ENCODE results near the gene DMXL1. TPM values are rescaled to one million over a fixed set of nuclear protein-coding genes. Genes with fewer than 3 reads are reported as not detected.

DMXL1 gene
- total RNA-seq, 1 experiment from 2014 or later = 29.2 TPM

DNA sequence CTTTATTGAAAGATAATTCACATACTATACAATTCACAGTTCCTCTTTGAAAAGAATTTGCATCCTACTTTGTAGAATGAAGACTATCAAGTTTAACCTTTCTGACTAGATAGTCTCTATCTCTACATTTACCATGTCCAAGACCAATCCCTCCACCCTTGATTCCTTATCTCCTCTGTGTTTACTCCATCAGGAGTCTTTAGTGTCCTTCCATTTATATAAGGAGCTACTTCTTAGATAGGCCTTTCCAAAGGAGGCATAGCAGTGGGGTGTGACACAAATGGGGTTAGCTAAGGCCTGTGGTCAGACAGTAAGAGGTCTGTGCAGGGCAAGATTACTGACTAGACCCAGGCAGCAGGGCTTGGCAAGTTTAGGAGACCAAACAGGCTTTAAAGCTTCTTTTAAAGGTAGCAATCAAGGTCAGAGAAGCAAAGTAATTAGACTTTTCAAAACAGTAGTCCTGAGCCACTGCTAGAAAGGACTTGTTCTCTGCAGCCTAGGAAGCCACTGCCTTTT, 11.1 kb upstream of the DMXL1 start:
- no peak for ATAC-seq
- POLR2A ChIA-PET = interaction anchor here (0.6 kb wide), 1 partner anchor 345 kb away, joined by 18 read pairs; no protein-coding TSS in a partner anchor

DNA sequence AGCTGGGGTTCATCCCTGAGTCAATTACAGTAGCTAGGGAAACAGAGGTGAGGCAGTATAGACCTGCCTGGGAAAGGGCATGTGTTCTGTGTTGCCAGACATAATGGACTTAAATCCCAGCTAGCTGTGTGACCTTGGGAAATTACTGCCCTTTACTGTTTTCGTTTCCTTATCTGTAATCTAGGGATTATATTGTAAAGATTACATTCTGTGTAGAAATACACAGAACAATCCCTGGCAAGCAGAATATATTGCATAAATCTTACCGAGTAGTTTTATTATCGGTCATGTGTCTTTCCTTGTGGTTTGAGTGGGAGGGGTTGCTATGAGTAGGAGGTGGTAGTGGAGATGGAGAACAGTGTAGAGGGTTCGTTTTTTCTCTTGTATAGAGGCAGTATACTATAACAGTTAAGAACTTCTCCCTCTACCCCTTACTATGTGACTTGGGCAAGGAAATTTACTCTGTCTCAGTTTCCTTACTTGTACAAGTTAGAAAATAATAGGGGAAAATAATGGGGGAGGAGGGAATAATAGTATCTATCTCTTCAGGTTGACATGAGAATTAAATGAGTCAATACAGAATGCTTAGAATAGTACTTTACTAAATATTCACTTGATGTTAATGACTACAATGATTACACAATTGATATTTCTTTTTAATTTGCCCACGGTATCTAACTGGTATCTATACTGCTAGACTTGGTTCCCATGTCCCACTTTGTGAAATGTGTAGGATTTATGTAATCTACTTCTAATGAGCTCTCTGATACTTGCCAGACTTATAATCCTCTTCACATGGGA, 7.1 kb upstream of the DMXL1 start:
- TF ChIP-seq SIN3A (IDR thresholded peaks at IDR 0.05; ENCODE audit: borderline replicate concordance, insufficient read depth, low read depth, low read length) (no peak), POLR2AphosphoS5 (IDR thresholded peaks at IDR 0.05; ENCODE audit: low read depth, low read length) (no peak), TCF7L2 (IDR thresholded peaks at IDR 0.05; ENCODE audit: low read depth, low read length) (no peak)
- TF ChIP-seq, protein P1, sequence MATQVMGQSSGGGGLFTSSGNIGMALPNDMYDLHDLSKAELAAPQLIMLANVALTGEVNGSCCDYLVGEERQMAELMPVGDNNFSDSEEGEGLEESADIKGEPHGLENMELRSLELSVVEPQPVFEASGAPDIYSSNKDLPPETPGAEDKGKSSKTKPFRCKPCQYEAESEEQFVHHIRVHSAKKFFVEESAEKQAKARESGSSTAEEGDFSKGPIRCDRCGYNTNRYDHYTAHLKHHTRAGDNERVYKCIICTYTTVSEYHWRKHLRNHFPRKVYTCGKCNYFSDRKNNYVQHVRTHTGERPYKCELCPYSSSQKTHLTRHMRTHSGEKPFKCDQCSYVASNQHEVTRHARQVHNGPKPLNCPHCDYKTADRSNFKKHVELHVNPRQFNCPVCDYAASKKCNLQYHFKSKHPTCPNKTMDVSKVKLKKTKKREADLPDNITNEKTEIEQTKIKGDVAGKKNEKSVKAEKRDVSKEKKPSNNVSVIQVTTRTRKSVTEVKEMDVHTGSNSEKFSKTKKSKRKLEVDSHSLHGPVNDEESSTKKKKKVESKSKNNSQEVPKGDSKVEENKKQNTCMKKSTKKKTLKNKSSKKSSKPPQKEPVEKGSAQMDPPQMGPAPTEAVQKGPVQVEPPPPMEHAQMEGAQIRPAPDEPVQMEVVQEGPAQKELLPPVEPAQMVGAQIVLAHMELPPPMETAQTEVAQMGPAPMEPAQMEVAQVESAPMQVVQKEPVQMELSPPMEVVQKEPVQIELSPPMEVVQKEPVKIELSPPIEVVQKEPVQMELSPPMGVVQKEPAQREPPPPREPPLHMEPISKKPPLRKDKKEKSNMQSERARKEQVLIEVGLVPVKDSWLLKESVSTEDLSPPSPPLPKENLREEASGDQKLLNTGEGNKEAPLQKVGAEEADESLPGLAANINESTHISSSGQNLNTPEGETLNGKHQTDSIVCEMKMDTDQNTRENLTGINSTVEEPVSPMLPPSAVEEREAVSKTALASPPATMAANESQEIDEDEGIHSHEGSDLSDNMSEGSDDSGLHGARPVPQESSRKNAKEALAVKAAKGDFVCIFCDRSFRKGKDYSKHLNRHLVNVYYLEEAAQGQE (IDR thresholded peaks at IDR 0.05; ENCODE audit: insufficient read depth in 1 of 2, low read depth in 2 of 2, low read length in 1 of 2) = no peak
- TF ChIP-seq, protein P2, sequence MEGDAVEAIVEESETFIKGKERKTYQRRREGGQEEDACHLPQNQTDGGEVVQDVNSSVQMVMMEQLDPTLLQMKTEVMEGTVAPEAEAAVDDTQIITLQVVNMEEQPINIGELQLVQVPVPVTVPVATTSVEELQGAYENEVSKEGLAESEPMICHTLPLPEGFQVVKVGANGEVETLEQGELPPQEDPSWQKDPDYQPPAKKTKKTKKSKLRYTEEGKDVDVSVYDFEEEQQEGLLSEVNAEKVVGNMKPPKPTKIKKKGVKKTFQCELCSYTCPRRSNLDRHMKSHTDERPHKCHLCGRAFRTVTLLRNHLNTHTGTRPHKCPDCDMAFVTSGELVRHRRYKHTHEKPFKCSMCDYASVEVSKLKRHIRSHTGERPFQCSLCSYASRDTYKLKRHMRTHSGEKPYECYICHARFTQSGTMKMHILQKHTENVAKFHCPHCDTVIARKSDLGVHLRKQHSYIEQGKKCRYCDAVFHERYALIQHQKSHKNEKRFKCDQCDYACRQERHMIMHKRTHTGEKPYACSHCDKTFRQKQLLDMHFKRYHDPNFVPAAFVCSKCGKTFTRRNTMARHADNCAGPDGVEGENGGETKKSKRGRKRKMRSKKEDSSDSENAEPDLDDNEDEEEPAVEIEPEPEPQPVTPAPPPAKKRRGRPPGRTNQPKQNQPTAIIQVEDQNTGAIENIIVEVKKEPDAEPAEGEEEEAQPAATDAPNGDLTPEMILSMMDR (IDR thresholded peaks at IDR 0.05) = no peak
- CTCF ChIA-PET = no interaction called here
- no peak for DNase-seq (ENCODE audit: low read depth, low spot score)

More for the DNA sequence above, 11.1 kb upstream of the DMXL1 start:
- intact Hi-C loops (cut with micrococcal nuclease; ENCODE audit: unreplicated experiment) (no loop called here), in situ Hi-C loops (cut with HindIII; ENCODE audit: low pct_unique_long_range_greater_than_20kb, low sequenced_read_pairs) (no loop called here)
- Histone ChIP-seq H3K4me1 (ENCODE audit: control insufficient read depth, insufficient read depth, low read length) (no peaks in the 10 kb centered on the region), H3K9me3 (ENCODE audit: control insufficient read depth, insufficient read depth, low read depth, low read length) (no peaks in the 10 kb centered on the region), H3K27ac (ENCODE audit: low read length) (no peak overlapping the region), H3K27me3 (ENCODE audit: control insufficient read depth, insufficient read depth, low read length) (no peaks in the 10 kb centered on the region), H3K4me3 (ENCODE audit: low read depth in 2 of 2, low read length in 2 of 2) (no peak overlapping the region), H3K36me3 (ENCODE audit: control insufficient read depth, insufficient read depth, low read length) (no peaks in the 10 kb centered on the region)
- no TSS peak for BruUV-seq (replicated peaks)
- no peak for TF ChIP-seq POLR2AphosphoS5 (IDR thresholded peaks at IDR 0.05; ENCODE audit: low read depth, low read length)
- TF ChIP-seq, protein P2 (IDR thresholded peaks at IDR 0.05) = no peak
- no peak for TF ChIP-seq SIN3A (IDR thresholded peaks at IDR 0.05; ENCODE audit: borderline replicate concordance, insufficient read depth, low read depth, low read length)
- TF ChIP-seq TCF7L2 (IDR thresholded peaks at IDR 0.05; ENCODE audit: low read depth, low read length) = no peak
- TF ChIP-seq, protein P1 (IDR thresholded peaks at IDR 0.05; ENCODE audit: insufficient read depth in 1 of 2, low read depth in 2 of 2, low read length in 1 of 2) = no peak
- DNase-seq (ENCODE audit: low read depth, low spot score) = no peak
- CTCF ChIA-PET = no interaction called here

More for the DNA sequence above, 7.1 kb upstream of the DMXL1 start:
- Histone ChIP-seq H3K4me3 (ENCODE audit: low read depth in 2 of 2, low read length in 2 of 2) (no peak overlapping the region), H3K4me1 (ENCODE audit: control insufficient read depth, insufficient read depth, low read length) (no peaks in the 10 kb centered on the region), H3K36me3 (ENCODE audit: control insufficient read depth, insufficient read depth, low read length) (no peaks in the 10 kb centered on the region), H3K27ac (ENCODE audit: low read length) (no peak overlapping the region), H3K9me3 (ENCODE audit: control insufficient read depth, insufficient read depth, low read depth, low read length) (no peaks in the 10 kb centered on the region), H3K27me3 (ENCODE audit: control insufficient read depth, insufficient read depth, low read length) (no peaks in the 10 kb centered on the region)
- ATAC-seq = peak; percentile 75; the same call in 1 of the 2 replicates
- no TSS peak for BruUV-seq (replicated peaks)
- intact Hi-C loops (cut with micrococcal nuclease; ENCODE audit: unreplicated experiment) (no loop called here), in situ Hi-C loops (cut with HindIII; ENCODE audit: low pct_unique_long_range_greater_than_20kb, low sequenced_read_pairs) (no loop called here)
- POLR2A ChIA-PET = no interaction called here

All from Panc1 (cell line).